GM23248 (cell line): ENCODE measurements around the gene IL4R.

ENCODE experiments used
- EZH2 ChIP-seq: fragments of 200-600 bp; sonication (generic); IDR thresholded peaks from 2 replicates; pipeline ENCODE4 v1.6.1; 2018; ENCODE audit warnings: antibody characterized with exemption, mild to moderate bottlenecking; ENCODE audit not compliant: insufficient read depth, poor library complexity, severe bottlenecking
- EZH2phosphoT487 ChIP-seq: fragments of 200-600 bp; sonication (generic); IDR thresholded peaks from 2 replicates; pipeline ENCODE4 v1.6.1; 2018; ENCODE audit warnings: antibody characterized with exemption, moderate library complexity, mild to moderate bottlenecking, low read depth; ENCODE audit not compliant: insufficient read depth

DNA sequence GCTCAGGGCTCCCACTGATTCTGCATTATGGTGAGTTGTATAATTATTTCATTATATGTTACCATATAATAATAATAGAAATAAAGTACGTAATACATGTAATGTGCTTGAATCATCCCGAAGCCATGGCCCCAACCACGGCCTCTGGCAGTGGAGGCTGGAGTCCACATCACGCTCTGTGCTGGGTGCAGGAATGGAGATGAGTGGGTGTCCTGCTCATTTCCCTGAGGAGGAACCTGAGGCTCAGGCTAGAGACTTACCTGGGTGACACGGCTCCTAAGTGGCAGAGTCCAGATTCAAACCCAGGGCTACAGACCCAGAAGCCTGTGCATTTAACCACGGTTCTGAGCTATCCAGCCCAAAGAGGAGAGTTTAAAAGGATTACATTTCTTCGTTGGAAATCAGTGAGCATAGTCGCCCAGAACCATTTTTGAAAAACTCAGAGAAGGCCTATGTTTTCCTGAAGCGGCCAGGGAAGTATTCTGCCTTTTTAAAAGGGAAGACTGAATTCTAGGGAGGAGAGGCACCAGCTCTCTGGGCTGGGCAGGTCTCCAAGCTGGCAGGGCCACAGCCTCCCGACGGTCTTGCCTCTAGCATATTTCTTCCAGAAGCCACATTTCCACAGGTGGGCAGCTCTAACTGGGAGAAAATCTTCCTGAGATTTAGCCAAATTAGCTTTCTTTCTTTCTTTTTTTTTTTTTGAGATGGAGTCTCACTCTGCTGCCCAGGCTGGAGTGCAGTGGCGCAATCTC lies 6.7 kb downstream of the IL4R start:
- TF ChIP-seq EZH2 (no peak), EZH2phosphoT487 (no peak)
